PC-9 (cell line): ENCODE data around the gene LSR. TPM values are rescaled to one million over a fixed set of nuclear protein-coding genes. Genes with fewer than 3 reads are reported as not detected.
A peak's percentile ranks its signal among the peaks of the same experiment; 100 is the strongest.

Experiments
- BruUV-seq: library from RNA; stranded (reverse); fragments of 400-500 nt; replicated peaks from 2 replicates; lab custom pipeline; 2021; lab: Mats Ljungman, UMichigan
- CTCF ChIA-PET: fragments of 300-600 bp; sonication (Branson Sonifier 250); formaldehyde crosslinking; loops from one replicate; lab custom pipeline; 2022; ENCODE audit warnings: antibody characterized with exemption; lab: Charles Lee
- POLR2A ChIA-PET: fragments of 300-600 bp; sonication (Branson Sonifier 250); formaldehyde crosslinking; loops from one replicate; lab custom pipeline; 2022; ENCODE audit warnings: antibody characterized with exemption; ENCODE audit not compliant: unreplicated experiment; lab: Charles Lee
- DNase-seq, 2 experiments: peaks; one replicate each; pipeline versions ENCODE4 v3.0.0 to v3.0.0-alpha.2; 2015 to 2022; ENCODE audit warnings: mixed read lengths in 1 of 2
- H2AFZ ChIP-seq: fragments of 200-600 bp; sonication (generic); 2 replicates; pipeline ENCODE4 v1.8.1; 2017; ENCODE audit warnings: antibody characterized with exemption
- H3F3A ChIP-seq: fragments of 200-600 bp; sonication (generic); 2 replicates; pipeline ENCODE4 v1.8.1; 2017; ENCODE audit warnings: antibody characterized with exemption, mild to moderate bottlenecking, low read depth; ENCODE audit not compliant: insufficient read depth
- H3K27ac ChIP-seq: fragments of 200-600 bp; sonication (generic); 2 replicates; pipeline ENCODE4 v1.6.1; 2016; ENCODE audit warnings: mixed run types
- H3K27me3 ChIP-seq: fragments of 200-600 bp; sonication (generic); 2 replicates; pipeline ENCODE4 v1.6.1; 2016; ENCODE audit warnings: low read depth, mixed run types; ENCODE audit not compliant: insufficient read depth
- H3K36me3 ChIP-seq: fragments of 200-600 bp; sonication (generic); 2 replicates; pipeline ENCODE4 v1.6.1; 2016; ENCODE audit warnings: low read depth, mixed run types
- H3K4me1 ChIP-seq: fragments of 200-600 bp; sonication (generic); replicated peaks from 2 replicates; pipeline ENCODE4 v1.6.1; 2016; ENCODE audit warnings: mixed run types; ENCODE audit not compliant: insufficient read depth
- H3K4me2 ChIP-seq: fragments of 200-600 bp; sonication (generic); 2 replicates; pipeline ENCODE4 v1.6.1; 2017; ENCODE audit warnings: mixed run types
- H3K4me3 ChIP-seq: fragments of 200-600 bp; sonication (generic); 2 replicates; pipeline ENCODE4 v1.6.1; 2016; ENCODE audit warnings: mixed run types
- H3K79me2 ChIP-seq: fragments of 200-600 bp; sonication (generic); 2 replicates; pipeline ENCODE4 v1.6.1; 2017; ENCODE audit warnings: low read depth, mixed run types
- H3K9me2 ChIP-seq: fragments of 200-600 bp; sonication (generic); 2 replicates; pipeline ENCODE4 v1.8.1; 2017; ENCODE audit warnings: mild to moderate bottlenecking; ENCODE audit not compliant: insufficient read depth
- H3K9me3 ChIP-seq: fragments of 200-600 bp; sonication (generic); 2 replicates; pipeline ENCODE4 v1.8.1; 2016; ENCODE audit warnings: low read depth; ENCODE audit not compliant: insufficient read depth
- H4K20me1 ChIP-seq: fragments of 200-600 bp; sonication (generic); 2 replicates; pipeline ENCODE4 v1.8.1; 2017; ENCODE audit not compliant: insufficient read depth
- EZH2 ChIP-seq: fragments of 200-600 bp; sonication (generic); IDR thresholded peaks from 2 replicates; pipeline ENCODE4 v1.8.0; 2017; ENCODE audit warnings: antibody characterized with exemption, low read depth
- intact Hi-C: fragments of 100-400 bp; cut with micrococcal nuclease; formaldehyde crosslinking; loops from one replicate; pipeline ENCODE4 v1.10.0; 2022; ENCODE audit not compliant: unreplicated experiment
- total RNA-seq: library from RNA; stranded (reverse); gene quantifications from 2 replicates; pipeline ENCODE4 v1.2.3, GENCODE V29; 2021
- TF ChIP-seq, protein P1 (sequence below): fragments of 200-600 bp; sonication (generic); conservative IDR thresholded peaks from 2 replicates; pipeline ENCODE4 v1.6.1; 2017; ENCODE audit warnings: mixed run types, antibody characterized with exemption, mild to moderate bottlenecking, moderate library complexity

The LSR gene
- total RNA-seq, 1 experiment from 2014 or later: 145 TPM

DNA sequence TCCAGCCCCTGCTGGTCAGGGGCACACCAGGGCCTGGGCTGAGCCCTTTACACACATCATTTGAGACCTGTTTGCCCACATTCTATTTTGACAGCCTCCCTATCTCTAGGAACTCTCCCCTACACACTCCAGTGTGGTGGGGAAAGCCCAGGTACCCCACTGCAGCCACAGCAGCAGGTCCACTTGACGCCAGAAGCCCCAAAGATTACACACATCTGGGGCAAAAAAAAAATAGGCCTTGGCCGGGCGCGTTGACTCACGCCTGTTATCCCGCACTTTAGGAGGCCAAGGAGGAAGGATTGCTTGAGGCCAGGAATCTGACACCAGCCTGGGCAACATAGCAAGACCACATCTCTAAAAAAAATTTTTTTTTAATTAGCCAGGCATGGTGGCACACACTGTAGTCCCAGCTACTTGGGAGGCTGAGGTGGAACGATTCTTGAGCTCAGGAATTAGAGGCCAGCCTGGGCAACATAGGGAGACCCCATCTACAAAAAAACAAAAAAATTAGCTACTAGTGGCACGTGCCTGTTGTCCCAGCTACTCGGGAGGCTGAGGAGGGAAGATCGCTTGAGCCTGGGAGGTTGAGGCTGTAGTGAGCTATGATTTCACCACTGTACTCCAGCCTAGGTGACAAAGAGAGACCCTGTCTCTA is 62.1 kb downstream of the LSR start:
- ChIA-PET CTCF (interaction anchor here (0.6 kb wide), 2 partner anchors 41 to 56 kb away, joined by 3 read pairs; no protein-coding TSS in a partner anchor), POLR2A (no interaction called here)
- H3K4me3 ChIP-seq: peak overlapping the region; percentile 86
- no peaks in the 10 kb centered on the region for H3K27me3 ChIP-seq
- H3K9me3 ChIP-seq: no peaks in the 10 kb centered on the region
- peaks cover 28% of the 10 kb centered on the region for H3K36me3 ChIP-seq
- H3K27ac ChIP-seq: peak overlapping the region; percentile 97
- H4K20me1 ChIP-seq: no peaks in the 10 kb centered on the region
- no peak overlapping the region for H2AFZ ChIP-seq
- peaks cover 46% of the 10 kb centered on the region for H3K79me2 ChIP-seq
- intact Hi-C loops: loop anchor here (10.0 kb wide), 1 partner anchor 624 kb away; the partner anchor contains the start of gene LRFN3
- BruUV-seq: no TSS peak
- H3K4me1 ChIP-seq: peaks cover 80% of the 10 kb centered on the region
- H3K4me2 ChIP-seq: peak overlapping the region; percentile 99
- TF ChIP-seq EZH2: no peak
- TF ChIP-seq, protein P1, sequence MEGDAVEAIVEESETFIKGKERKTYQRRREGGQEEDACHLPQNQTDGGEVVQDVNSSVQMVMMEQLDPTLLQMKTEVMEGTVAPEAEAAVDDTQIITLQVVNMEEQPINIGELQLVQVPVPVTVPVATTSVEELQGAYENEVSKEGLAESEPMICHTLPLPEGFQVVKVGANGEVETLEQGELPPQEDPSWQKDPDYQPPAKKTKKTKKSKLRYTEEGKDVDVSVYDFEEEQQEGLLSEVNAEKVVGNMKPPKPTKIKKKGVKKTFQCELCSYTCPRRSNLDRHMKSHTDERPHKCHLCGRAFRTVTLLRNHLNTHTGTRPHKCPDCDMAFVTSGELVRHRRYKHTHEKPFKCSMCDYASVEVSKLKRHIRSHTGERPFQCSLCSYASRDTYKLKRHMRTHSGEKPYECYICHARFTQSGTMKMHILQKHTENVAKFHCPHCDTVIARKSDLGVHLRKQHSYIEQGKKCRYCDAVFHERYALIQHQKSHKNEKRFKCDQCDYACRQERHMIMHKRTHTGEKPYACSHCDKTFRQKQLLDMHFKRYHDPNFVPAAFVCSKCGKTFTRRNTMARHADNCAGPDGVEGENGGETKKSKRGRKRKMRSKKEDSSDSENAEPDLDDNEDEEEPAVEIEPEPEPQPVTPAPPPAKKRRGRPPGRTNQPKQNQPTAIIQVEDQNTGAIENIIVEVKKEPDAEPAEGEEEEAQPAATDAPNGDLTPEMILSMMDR: no peak
- H3F3A ChIP-seq: peaks cover 67% of the 10 kb centered on the region
- no peaks in the 10 kb centered on the region for H3K9me2 ChIP-seq
- DNase-seq: peak; percentile 49 to 85

DNA sequence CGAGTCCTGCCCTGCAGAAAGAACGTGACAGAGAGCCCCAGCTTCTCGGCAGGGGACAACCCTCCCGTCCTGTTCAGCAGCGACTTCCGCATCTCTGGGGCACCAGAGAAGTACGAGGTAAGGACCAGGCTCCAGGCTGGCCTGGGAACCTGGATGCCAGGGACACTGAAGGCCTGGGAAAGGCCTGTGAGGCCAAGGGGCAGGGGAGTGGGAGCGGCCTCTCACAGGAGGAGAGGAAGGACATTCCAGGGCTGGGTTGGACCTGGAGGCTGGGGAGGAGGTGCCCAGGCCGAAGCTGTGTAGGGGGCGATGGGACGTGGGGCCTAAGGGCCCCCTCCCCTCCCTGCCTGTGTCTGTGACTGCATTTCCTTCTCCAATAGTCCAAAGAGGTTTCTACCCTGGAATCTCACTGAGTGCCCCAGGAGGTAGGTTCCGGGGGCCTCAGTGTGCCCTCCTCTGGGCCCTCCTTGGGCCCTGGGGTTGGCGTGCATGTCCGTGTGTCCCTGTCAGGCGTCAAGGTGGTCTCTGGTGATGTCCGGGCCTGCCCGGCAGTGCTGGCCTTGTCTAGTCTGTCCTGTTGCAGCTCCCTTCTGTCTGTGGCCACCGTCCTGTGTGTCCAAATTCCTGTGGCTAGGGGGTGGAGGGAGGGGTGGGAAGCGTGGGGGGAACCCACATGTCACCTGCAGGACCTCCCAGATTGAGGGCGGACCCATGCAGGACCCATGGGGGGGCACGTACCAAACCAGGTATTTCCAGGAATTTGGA is 63.3 kb downstream of the LSR start:
- TF ChIP-seq, protein P1: no peak
- TF ChIP-seq EZH2: no peak
- peak overlapping the region; percentile 97 for H3K27ac ChIP-seq
- H3K27me3 ChIP-seq: no peaks in the 10 kb centered on the region
- peak; percentile 60 to 62 for DNase-seq
- H3K4me1 ChIP-seq: peaks cover 88% of the 10 kb centered on the region
- H3K79me2 ChIP-seq: peaks cover 46% of the 10 kb centered on the region
- H3K36me3 ChIP-seq: peaks cover 28% of the 10 kb centered on the region
- BruUV-seq: TSS peak; percentile 27
- peaks cover 77% of the 10 kb centered on the region for H3F3A ChIP-seq
- H3K9me2 ChIP-seq: no peaks in the 10 kb centered on the region
- H2AFZ ChIP-seq: no peak overlapping the region
- intact Hi-C loops: loop anchor here (10.0 kb wide), 1 partner anchor 623 kb away; the partner anchor contains the start of gene LRFN3
- no peaks in the 10 kb centered on the region for H4K20me1 ChIP-seq
- ChIA-PET CTCF (interaction anchor here (0.6 kb wide), 1 partner anchor 429 kb away, joined by 7 read pairs; no protein-coding TSS in a partner anchor), POLR2A (interaction anchor here (0.6 kb wide), 2 partner anchors 336 to 436 kb away, joined by 4 to 7 read pairs; partner anchors contain the start of genes COX6B1 and LIN37)
- H3K9me3 ChIP-seq: no peaks in the 10 kb centered on the region
- peak overlapping the region; percentile 99 for H3K4me2 ChIP-seq
- H3K4me3 ChIP-seq: peak overlapping the region; percentile 86

DNA sequence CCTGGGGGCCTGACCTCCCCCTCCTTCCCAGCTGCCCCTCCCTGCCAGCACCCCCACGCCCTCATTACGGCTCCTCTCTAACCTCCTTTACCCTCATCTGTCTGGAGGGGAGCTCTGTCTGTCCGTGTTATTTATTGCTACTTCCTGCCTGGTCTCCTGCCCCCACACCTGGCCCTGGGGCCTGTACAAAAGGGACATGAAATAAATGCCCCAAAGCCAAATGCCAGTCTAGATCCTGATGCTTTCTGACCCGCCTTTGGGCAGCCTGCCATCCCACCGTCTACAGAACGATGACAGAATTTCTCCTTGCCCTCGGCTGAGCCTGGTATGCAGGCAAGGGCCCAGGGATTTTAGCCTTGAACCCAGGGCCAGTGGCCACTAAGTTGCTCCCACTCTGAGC is 64.8 kb downstream of the LSR start:
- CTCF ChIA-PET: interaction anchor here (0.5 kb wide), 1 partner anchor 37 kb away, joined by 12 read pairs; no protein-coding TSS in a partner anchor
- no peaks in the 10 kb centered on the region for H3K9me2 ChIP-seq
- H3K79me2 ChIP-seq: peaks cover 46% of the 10 kb centered on the region
- no peaks in the 10 kb centered on the region for H3K27me3 ChIP-seq
- DNase-seq: peak; percentile 82 to 87
- no peak overlapping the region; the same call in 1 of the 2 replicates for H3K4me3 ChIP-seq
- no TSS peak for BruUV-seq
- no peaks in the 10 kb centered on the region for H4K20me1 ChIP-seq
- TF ChIP-seq, protein P1: no peak
- TF ChIP-seq EZH2: no peak
- H3K36me3 ChIP-seq: peaks cover 28% of the 10 kb centered on the region
- H3K9me3 ChIP-seq: no peaks in the 10 kb centered on the region
- POLR2A ChIA-PET: interaction anchor here (0.6 kb wide), 3 partner anchors 40 to 584 kb away, joined by 3 read pairs; partner anchors contain the start of gene PSENEN
- H3K4me2 ChIP-seq: peak overlapping the region; percentile 99
- peaks cover 88% of the 10 kb centered on the region for H3K4me1 ChIP-seq
- H2AFZ ChIP-seq: no peak overlapping the region
- peak overlapping the region; percentile 28 for H3K27ac ChIP-seq
- H3F3A ChIP-seq: peaks cover 77% of the 10 kb centered on the region
- intact Hi-C loops: loop anchor here (10.0 kb wide), 1 partner anchor 621 kb away; the partner anchor contains the start of gene LRFN3
